ENCODE results near the gene ANXA6.
"Not testable (repeated sequence)": the region's sequence is repeated elsewhere in the genome, so short reads cannot be mapped to it uniquely, and the experiment has no call there.

ANXA6 gene

DNA sequence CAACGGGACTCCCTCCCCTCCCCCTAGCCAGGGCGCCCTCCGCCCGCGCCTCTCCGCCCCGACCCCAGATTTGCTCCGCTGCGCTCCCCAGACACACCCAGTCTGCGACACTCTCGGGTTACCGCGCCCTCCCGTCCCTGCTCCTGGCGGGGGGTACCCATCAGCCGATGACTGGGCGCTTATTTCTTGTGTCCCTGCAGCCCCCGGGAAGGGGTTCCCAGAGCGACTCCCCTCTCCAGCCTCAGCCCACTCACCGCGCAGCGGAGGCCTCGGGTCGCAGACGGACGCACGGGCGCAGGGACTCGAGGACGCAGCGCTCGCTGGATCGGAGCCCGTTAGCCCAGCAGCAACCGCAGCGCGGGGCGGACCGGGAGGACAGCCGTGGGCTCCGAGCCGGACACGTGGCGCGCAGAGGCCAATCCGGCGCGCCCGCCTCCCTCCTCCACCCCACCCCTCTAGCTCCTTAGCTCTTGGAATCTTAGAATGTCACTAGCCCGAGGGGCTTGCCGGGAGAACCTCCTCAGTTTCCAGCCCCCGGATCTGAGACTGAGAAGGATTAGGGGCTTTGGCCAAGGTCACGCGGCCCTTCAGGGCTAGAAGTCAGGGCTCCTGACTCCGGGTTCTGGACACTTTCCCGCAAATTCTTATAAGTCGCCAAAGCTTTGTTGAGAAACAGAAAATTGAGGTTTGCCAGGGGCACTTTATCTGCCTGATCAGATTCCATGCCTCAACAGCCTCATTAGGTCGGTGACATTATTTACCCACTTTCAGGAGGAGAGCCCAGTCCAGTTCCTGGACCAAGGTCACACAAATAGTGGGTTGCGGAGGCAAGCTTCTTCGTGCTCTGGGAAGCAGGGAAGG lies at the start of gene ANXA6:
Gene ANXA6, minus strand, starts transcription at position 354 of the 861 bp plus-strand sequence. CDS start 9,878 bp downstream, outside the sequence.
- peak in 1 of 2 donors; percentile 63 for DNase-seq (ENCODE audit: low read depth in 2 of 2)

DNA sequence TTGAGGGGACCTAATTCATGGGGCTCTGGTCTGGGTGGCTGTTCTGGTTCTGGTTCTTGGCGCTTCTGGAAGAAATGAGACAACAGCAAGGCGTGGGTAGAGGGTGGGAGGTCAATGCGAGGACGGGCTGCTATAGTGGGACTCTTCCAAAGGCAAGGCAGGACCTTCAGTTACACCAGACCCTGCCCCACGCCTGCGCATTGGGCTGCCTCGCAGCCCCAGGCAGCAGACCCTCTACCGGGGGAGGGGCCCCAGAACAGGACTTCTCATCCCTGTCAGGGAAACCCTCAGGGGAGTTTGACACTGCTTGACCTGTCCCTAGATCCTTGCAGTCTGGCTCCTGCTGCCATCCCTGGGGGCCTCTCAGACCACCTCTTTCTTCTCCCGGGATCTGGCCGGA lies 47.8 kb upstream of the ANXA6 start:
- no peak for DNase-seq (ENCODE audit: low read depth in 2 of 2)

DNA sequence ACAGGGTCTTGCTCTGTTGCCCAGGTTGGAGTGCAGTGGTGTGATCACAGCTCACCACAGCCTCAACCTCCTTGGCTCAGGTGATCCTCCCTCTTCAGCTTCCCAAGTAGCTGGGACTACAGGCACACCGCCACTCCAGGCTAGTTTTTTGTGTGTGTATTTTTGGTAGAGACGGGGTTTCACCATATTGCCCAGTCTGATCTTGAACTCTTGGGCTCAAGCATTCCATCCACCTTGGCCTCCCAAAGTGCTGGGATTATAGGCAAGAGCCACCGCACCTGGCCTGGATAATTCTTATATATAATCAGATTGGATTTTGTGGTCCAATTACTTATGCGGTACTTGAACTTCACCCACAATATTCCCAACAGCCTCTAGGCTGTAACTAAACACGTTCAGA lies 46.5 kb upstream of the ANXA6 start:
- DNase-seq (ENCODE audit: low read depth in 2 of 2): no peak

DNA sequence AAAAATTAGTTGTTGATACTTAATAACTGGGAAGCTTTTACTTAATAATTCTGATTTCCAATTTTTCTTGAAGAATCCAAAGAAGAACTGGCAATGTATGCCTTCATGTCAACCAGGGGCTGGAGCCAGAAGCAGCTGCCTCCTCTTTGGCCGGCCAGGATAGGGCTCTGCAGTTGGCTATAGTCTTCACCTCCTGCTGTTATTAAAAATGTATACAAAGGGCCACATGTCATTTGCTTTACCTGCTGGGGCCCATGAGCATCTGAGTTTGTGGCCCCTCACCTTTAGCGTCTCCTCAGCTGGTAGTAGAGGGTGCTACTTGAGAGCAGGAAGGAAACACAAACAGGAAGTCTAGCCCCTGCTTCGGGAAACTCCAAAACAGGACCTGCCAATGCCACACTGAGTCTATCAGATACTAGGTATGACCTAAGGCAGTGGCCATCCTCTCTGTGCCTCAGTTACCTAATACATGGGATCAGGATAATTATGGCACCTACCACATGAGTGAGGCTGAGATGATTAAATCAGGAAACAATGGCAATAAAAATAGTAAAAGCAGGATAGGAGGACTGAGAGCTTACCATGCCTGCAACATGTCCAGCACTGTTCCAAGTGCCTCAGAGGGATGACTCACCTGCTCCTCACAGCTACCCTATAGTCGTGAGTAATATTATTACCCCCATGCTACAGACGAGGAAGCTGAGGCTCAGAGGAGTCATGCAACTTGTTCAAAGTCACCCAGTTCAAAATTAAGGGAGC lies 45.0 kb upstream of the ANXA6 start:
- DNase-seq (ENCODE audit: low read depth in 2 of 2): peak in 1 of 2 donors; percentile 24

DNA sequence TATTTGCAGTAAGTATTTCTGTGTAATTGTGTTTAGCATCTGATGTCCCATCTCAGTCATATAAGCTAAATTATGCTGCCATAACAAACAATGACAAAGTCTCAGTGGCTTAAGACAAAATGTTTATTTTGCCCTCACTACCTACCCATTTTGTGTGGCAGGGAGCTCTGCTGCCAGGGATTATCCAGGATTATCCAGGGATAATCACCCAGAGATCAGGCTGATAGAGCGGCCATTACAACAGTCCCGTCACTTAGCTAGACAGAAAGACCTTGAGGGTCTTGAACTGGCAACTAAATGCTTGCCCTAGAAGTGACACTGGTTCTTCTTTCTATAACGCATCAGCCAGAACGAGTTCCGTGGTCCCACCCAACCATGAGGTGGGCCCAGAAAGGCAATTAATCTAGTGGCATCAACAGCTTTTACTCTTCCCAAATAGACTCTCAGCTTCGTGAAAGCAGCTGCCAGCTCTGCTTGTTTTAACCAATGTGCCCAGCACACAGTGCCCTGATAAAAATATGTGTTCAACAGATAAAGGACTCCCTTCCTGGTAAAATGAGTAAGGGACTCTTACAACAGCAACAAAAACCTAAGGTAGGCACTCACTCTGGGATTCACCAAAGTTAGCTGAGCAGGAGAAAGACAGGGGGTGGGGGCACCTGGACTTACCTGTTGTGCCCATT lies 43.5 kb upstream of the ANXA6 start:
- DNase-seq (ENCODE audit: low read depth in 2 of 2): no peak

DNA sequence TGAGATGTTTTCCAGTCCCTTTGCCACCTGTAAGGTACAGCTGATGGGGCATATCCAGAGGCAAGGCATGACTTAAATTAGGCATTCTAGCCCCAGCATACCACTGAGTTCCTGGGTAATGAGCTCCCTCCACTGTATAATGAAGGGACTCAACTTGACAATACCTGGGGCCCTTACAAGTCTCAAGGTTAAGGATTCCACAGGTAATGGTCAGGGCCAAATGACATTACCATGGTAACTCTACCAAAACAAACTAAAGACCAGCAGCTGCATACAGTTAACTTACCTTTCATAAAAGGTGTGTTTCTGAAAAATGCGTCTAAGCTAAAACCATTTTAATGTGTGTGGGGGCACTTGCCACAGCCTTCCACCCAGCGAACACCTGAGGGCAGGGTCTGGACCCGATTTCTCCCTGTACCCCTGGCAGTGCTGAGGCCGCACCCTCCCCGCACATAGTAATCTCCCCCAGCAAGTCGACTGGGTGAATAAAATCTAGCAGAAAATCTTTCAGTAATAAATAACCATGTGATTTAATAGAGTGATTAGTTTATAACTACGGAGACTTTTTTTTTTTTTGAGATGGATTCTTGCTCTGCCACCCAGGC lies 42.1 kb upstream of the ANXA6 start:
- DNase-seq (ENCODE audit: low read depth in 2 of 2): no peak

DNA sequence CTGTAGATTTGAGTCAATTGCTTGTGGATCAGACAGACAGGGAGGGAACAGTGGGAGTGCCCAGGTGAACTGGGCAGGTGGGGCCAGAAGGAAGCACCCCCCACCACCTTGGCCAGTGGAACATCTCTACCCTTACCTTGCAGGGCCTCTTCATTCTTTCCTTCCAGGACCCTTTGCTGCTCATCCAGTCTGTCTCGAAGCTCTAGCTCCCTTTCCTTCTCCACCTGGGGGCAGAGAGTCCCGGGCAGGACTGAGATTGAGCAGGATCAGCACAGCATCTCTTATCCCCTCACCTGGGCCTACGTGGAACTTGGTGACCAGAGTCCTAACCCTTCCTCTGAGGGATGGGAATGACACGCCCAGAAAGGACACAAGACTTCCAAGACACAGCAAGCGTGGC lies 41.3 kb upstream of the ANXA6 start:
- no peak for DNase-seq (ENCODE audit: low read depth in 2 of 2)

DNA sequence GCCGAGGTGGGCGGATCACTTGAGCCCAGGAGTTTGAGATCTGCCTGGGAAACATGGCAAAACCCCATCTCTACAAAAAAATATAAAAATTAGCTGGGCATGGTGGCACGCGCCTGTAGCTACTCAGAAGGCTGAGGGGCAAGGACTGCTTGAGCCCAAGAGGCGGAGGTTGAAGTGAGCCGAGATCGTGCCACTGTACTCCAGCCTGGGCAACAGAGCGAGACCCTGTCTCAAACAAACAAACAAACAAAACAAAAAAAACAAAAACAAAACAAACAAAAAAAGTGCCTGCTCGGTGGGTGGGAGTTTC lies 39.7 kb upstream of the ANXA6 start:
- not testable (repeated sequence) for DNase-seq (ENCODE audit: low read depth in 2 of 2)

DNA sequence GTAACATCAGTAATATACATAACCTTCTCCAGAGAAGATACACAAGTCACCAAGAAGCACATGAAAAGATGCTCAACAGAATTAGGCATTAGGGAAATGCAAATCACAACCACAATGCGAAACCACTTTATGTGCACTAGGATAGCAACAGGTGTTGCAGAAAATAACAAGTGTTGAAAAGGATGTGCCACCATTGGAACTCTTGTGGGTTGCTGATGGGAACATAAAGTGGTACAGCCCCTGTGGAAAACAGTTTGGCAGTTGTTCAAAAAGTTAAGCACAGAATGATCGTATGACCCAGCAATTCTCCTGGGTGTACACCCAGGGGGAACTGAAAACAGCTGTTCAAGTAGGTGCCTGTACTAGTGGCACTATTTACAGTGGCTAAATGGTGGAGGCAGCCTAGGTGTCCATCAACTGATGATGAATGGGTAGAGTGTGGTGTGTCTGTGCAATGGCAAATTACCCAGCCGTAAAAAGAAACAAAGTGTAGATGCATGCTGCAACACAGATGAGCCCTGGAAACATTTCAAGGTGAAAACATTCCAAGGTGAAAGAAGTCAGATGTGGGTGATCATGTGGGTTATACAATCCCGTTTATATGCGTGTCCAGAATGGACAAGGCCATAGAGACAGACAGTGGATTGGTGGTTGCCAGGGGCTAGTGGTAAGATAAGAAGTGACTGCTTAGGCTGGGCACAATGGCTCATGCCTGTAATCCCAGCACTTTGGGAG lies 39.1 kb upstream of the ANXA6 start:
- no peak for DNase-seq (ENCODE audit: low read depth in 2 of 2)

DNA sequence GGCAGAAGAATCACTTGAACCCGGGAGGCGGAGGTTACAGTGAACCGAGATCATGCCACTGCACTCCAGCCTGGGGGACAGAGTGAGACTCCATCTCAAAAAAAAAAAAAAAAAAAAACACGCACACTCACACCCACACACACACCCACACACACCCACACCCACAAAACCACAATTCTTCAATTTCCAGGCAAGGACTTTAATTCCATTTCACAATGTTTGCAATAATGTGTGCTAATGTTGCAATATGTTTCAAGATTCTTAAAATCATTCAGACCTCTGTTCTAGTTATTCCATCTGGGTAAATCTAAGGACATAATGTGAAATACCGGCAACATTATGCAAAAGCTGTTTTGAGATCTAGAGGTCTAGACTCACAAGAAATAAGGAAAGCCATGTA lies 38.0 kb upstream of the ANXA6 start:
- DNase-seq (ENCODE audit: low read depth in 2 of 2): peak; percentile 32 to 43

DNA sequence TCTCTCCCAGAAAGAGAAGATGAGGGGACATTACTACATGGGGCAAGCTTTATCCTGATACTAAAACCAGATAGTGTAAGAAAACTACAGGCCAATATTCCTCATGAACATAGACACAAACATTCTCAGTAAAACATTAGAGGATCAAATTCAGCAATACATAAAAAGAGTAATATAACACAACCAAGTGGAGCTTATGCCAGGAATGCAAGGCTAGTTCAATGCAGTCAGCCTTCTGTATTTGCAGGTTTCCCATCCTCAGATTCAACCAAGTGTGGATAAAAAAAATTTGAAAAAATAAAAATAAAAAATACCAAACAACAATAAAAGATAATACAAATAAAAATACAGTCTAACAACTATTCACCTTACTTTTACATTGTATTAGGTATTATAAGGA lies 35.0 kb upstream of the ANXA6 start:
- no peak for DNase-seq (ENCODE audit: low read depth in 2 of 2)

DNA sequence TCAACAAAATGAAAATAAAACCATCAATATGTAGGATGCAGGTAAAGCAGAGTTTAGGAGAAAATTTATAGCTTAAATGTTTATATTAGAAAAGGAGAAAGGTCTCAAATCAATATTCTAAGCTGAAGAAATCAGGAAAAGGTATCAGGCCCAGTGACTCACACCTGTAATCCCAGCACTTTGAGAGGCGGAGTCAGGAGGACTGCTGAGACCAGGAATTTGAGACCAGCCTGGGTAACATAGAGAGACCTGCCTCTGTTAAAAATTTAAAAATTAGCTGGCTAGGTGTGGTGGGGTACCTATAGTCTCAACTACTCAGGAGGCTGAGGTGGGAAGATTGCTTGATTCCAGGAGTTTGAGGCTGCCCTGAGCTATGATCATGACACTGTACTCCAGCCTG lies 34.1 kb upstream of the ANXA6 start:
- no peak for DNase-seq (ENCODE audit: low read depth in 2 of 2)

DNA sequence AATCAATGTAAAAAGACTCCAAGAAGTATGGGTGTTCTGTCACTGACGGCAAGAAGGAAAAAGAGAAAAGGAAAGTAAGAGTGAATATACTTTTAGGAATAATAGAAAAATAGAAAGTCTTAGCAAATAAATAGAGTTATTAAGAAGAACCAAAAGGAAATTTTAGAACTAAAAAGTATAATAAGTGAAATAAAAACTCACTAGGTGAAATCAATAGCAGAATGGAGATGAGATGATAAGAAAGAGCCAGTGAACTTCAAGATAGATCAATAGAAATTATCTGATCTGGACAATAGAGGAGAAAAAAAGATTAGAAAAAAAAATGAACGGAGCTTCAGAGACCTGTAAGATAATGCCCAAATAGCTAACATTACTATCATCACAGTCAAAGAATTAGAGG lies 31.6 kb upstream of the ANXA6 start:
- no peak for DNase-seq (ENCODE audit: low read depth in 2 of 2)

DNA sequence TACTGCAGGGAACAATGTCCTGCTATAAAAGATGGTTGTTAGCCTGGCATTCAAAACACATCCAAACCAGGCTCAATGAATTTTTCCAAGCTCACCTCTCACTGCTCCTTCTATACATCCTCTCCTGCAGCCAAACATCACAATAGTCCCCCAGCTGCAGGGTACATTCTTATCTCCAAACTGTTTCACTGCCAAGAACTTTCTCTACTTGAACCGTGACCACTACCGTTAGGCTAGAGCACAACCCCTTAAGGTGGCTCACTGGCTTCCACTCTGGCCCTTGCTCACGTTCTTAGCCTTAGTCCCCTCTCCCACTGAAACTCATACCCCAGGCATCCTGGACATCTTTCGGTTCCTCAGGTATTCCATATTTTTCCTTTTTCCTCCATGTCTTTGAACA lies 29.0 kb upstream of the ANXA6 start:
- DNase-seq (ENCODE audit: low read depth in 2 of 2): no peak

DNA sequence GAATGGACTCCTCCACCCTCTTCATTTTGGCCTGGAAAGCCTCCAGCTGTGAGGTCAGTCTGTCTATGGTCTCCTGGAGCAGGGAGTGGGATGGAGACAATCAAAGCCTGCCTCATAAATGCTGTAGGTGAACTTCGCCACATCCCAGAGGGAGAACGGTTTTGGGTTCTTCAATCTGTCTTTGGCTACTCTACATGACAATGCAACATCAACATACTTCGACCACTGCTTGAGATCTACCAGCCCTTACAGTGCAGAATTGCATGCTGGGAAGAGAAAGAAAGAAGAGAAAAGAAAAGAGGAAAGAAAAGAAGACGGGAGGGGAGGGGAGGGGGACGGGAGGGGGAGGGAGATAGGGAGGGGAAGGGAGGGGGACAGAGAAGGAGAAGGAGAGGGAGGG lies 28.5 kb upstream of the ANXA6 start:
- DNase-seq (ENCODE audit: low read depth in 2 of 2): no peak

DNA sequence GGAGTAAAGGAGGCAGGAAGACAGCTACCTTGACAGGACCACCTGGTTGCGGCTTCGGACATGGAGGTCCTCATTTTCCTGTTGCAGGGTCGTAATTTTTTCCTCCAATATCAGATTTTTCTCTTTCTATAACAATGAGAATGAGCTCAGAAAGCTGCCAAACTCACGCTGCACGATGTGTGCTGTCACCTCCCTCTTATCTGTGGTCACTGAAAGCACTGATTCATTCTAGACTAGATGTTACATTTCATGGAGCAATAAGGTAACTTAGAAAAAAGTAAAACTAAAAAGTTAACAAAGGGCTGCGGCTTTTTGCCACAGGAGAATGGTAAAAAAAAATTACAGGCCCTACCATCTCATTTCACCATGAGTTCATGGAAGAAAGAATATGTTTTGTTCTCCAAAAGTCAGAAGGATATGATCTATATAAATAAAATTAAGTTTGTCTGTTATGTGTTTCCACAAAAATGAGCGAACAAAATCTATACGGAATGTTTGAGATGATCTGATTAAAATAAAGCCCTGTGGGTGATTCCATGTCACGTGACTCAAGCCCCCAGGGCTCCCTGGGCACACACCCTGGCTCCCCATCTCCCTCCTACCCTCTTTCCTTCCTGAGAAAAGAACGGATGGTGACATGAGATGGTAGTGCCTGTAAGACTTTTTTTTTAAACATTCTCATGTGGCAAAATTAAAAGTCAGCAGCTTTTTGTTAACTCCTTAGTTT lies 26.9 kb upstream of the ANXA6 start:
- DNase-seq (ENCODE audit: low read depth in 2 of 2): no peak

DNA sequence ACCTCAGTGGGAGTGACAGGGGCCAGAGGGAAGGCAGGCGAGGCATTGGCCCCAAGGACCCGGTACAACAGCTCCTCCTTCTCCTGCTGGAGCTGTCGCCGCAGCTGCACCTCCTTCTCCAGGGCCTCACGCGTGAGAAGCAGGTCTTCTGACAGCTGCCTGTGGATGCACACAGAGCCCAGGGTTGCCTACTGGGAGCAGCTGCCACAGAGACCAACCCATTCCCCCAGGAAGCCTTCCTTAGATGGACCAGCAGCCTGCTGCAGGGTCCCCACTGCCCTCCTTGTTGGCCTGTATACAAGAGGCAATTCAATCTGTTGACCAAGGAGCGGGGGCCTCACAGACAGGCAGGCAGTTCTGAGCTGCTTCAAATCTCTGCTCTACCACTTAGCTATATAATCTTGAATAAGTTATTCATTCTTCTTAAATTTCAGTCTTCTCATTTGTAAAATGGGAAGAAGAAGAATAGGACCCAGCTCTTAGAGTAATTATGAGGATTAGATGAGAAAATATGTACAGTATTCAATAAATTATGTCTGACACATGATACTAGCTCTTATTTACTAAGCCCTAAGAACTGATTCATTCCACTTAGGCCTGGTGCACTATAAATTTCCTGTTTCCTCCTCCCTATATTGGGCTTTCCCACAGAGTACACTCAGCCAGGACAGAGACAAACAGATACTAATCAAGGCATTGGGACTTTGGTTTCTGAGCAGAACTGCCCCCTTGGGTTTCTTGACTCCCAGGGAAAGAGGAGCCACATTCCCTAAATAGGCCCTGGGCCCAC lies 26.1 kb upstream of the ANXA6 start:
- DNase-seq (ENCODE audit: low read depth in 2 of 2): no peak

DNA sequence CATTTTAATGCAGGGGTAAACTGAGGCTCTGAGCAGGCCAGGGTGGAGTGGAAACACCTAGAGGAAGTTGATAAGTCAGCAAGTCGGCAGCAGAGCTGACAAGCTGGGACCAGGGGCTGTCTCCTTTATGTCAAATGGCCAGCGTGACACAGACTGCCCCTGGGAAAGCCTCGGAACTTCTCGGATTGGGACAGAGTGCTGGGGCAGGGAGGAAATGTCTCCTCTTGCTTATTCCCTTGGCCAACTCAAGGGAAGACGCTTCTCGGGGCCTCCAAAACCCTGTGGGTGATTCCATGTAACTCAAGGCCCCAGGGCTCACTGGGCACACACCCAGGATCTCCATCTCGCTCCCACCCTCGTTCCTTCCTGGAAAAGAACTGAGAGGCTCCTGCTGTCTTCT lies 25.4 kb upstream of the ANXA6 start:
- no peak for DNase-seq (ENCODE audit: low read depth in 2 of 2)

DNA sequence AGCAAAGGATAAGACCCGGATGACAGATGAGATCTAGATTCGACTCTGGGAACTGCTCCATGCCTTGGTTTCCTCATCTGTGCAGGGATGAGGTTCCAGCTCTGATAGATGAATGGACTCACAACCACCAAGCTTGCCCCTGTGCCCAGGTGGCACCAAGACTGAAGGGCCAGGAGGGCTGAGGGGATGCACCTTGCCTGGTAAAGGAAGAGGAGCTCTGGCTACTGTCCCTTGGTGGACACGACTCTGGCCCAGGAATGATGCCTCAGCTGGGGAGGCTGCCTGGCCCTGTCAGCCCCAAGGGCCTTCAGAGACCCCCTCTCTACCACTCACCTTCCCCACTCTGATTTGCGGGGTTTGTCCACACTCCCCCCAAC lies 24.9 kb upstream of the ANXA6 start:
- DNase-seq (ENCODE audit: low read depth in 2 of 2): no peak
